OCI-LY7 (cell line): ENCODE measurements around the gene CEP57L1. TPM values are rescaled to one million over a fixed set of nuclear protein-coding genes. Genes with fewer than 3 reads are reported as not detected.

Experiments used
- Bru-seq: library from RNA; stranded (reverse); fragments of 400-500 nt; gene quantifications from one replicate; lab custom pipeline; 2021; lab: Mats Ljungman, UMichigan
- BruChase-seq, 2 experiments: library from RNA; stranded (reverse); fragments of 400-500 nt; gene quantifications; one replicate each; lab custom pipeline; 2021; lab: Mats Ljungman, UMichigan
- BruUV-seq: library from RNA; stranded (reverse); fragments of 400-500 nt; replicated peaks from 2 replicates; lab custom pipeline; 2021; lab: Mats Ljungman, UMichigan
- CTCF ChIA-PET: fragments of 300-600 bp; sonication (Branson Sonifier 250); formaldehyde crosslinking; loops from one replicate; lab custom pipeline; 2022; ENCODE audit warnings: antibody characterized with exemption; ENCODE audit not compliant: unreplicated experiment; lab: Charles Lee
- POLR2A ChIA-PET: fragments of 300-600 bp; sonication (Branson Sonifier 250); formaldehyde crosslinking; loops from one replicate; lab custom pipeline; 2022; ENCODE audit warnings: antibody characterized with exemption; lab: Charles Lee
- DNase-seq: peaks from one replicate; pipeline ENCODE4 v3.0.0-alpha.2; 2015; ENCODE audit warnings: low spot score
- H2AFZ ChIP-seq: fragments of 200-600 bp; sonication (generic), shearing (Covaris generic); 2 replicates; pipeline ENCODE4 v1.6.1; 2014; ENCODE audit warnings: mild to moderate bottlenecking, antibody characterized with exemption, low read length, moderate library complexity
- H3K27ac ChIP-seq: fragments of 200-600 bp; sonication (generic); 2 replicates; pipeline ENCODE4 v1.5.1; 2014; ENCODE audit warnings: mixed run types, low read depth, mild to moderate bottlenecking, moderate library complexity, low read length, inconsistent platforms; ENCODE audit not compliant: poor library complexity, severe bottlenecking
- H3K36me3 ChIP-seq: fragments of 200-600 bp; sonication (generic); 2 replicates; pipeline ENCODE4 v1.6.1; 2014; ENCODE audit warnings: mild to moderate bottlenecking, antibody characterized with exemption, low read length, moderate library complexity, mixed read lengths; ENCODE audit not compliant: insufficient read depth
- H3K4me1 ChIP-seq: fragments of 200-600 bp; sonication (generic); 2 replicates; pipeline ENCODE4 v1.5.1; 2014; ENCODE audit warnings: mild to moderate bottlenecking, low read length; ENCODE audit not compliant: insufficient read depth, poor library complexity, severe bottlenecking
- H3K4me2 ChIP-seq: fragments of 200-600 bp; sonication (generic); 2 replicates; pipeline ENCODE4 v1.6.1; 2014; ENCODE audit warnings: mild to moderate bottlenecking, low read length
- H3K4me3 ChIP-seq: fragments of 200-600 bp; sonication (generic); 2 replicates; pipeline ENCODE4 v1.5.1; 2014; ENCODE audit warnings: mild to moderate bottlenecking, low read depth, low read length; ENCODE audit not compliant: poor library complexity, severe bottlenecking
- H3K79me2 ChIP-seq: fragments of 200-600 bp; sonication (generic); 2 replicates; pipeline ENCODE4 v1.6.1; 2016; ENCODE audit warnings: low read depth, mild to moderate bottlenecking, low read length, moderate library complexity, mixed read lengths; ENCODE audit not compliant: insufficient read depth
- H3K9me2 ChIP-seq: fragments of 200-600 bp; sonication (generic); 2 replicates; pipeline ENCODE4 v1.6.1; 2016; ENCODE audit warnings: mild to moderate bottlenecking, low read length, mixed read lengths; ENCODE audit not compliant: insufficient read depth
- H3K9me3 ChIP-seq: fragments of 200-600 bp; sonication (generic); 2 replicates; pipeline ENCODE4 v1.6.1; 2014; ENCODE audit warnings: mild to moderate bottlenecking, mixed run types, low read length, mixed read lengths
- H4K20me1 ChIP-seq: fragments of 200-600 bp; sonication (generic); 2 replicates; pipeline ENCODE4 v1.6.1; 2014; ENCODE audit warnings: mild to moderate bottlenecking, antibody characterized with exemption, low read length, moderate library complexity, mixed read lengths; ENCODE audit not compliant: insufficient read depth
- CTCF ChIP-seq: fragments of 200-600 bp; sonication (generic); conservative IDR thresholded peaks from 2 replicates; pipeline ENCODE4 v1.5.1; 2014; ENCODE audit warnings: mild to moderate bottlenecking, antibody characterized with exemption, low read length, moderate library complexity, mixed read lengths
- EZH2phosphoT487 ChIP-seq: fragments of 200-600 bp; sonication (generic); IDR thresholded peaks from 2 replicates; pipeline ENCODE4 v1.6.1; 2018; ENCODE audit warnings: low read depth, borderline replicate concordance, mild to moderate bottlenecking, mixed run types, antibody characterized with exemption, low read length, moderate library complexity, mixed read lengths
- intact Hi-C: fragments of 100-400 bp; cut with micrococcal nuclease; formaldehyde crosslinking; loops from one replicate; pipeline ENCODE4 v1.10.0; 2022; ENCODE audit not compliant: unreplicated experiment
- long read RNA-seq: library from polyadenylated mRNA; stranded (forward); transcript quantifications from one replicate; pipeline ENCODE4 v2.0.0, GENCODE V29; 2022
- total RNA-seq, 2 experiments: library from RNA; depleted of rRNA in 1 of 2; stranded (reverse); fragments of >200 nt in 1 of 2; shearing (Covaris generic) in 1 of 2; gene quantifications; 2 replicates each; pipeline ENCODE4 v1.2.3, GENCODE V29; 2014 to 2022

Gene CEP57L1
- total RNA-seq (2014; rRNA removed; shearing (Covaris generic)) = 22.7 and 26.7 TPM in 2 replicates
- 22.5 and 28.2 TPM in 2 replicates for total RNA-seq (2022)
- percentile 69 among the genes with signal in this experiment for Bru-seq, nascent RNA
- BruChase-seq, experiment 1, labeled RNA remaining after a 6-hour chase = percentile 70 among the genes with signal in this experiment
- percentile 68 among the genes with signal in this experiment for BruChase-seq, experiment 2, labeled RNA remaining after a 2-hour chase
- long read RNA-seq, transcript CEP57L1-205 (11 exons, 2,771 nt) = major isoform, 6 of 44 reads
- long read RNA-seq, partial matches to known transcripts = 6 of 44 reads
- long read RNA-seq, other reads (novel, unspliced or antisense) = 31 of 44 reads

GRCh38 chr6:109095036-109095834 lies at the start of gene CEP57L1:
Gene CEP57L1, plus strand, starts transcription at chr6:109095507. Its CDS starts 49,715 bp downstream, at chr6:109145222.
- Histone ChIP-seq H3K4me2 (peak within 1 kb of the TSS; percentile 93), H3K79me2 (peaks cover 55% of the 10 kb centered on the region), H3K9me2 (no peaks in the 10 kb centered on the region), H3K36me3 (no peaks in the 10 kb centered on the region), H2AFZ (peak within 1 kb of the TSS; percentile 95), H3K9me3 (no peaks in the 10 kb centered on the region), H3K4me3 (peak within 1 kb of the TSS; percentile 92), H3K27ac (peak within 1 kb of the TSS; percentile 87), H3K4me1 (peaks cover 25% of the 10 kb centered on the region), H4K20me1 (peaks cover 15% of the 10 kb centered on the region; the same call in 1 of the 2 replicates)
- intact Hi-C loops = loop anchor here (2.0 to 10.0 kb wide), 2 partner anchors 288 to 360 kb away; partner anchors contain the start of genes CD164 and MICAL1
- ChIA-PET POLR2A (interaction anchor here (0.6 to 5.8 kb wide), 8 partner anchors 10 to 504 kb away, joined by 3 to 54 read pairs (median 3); partner anchors contain the start of gene ARMC2), CTCF (no interaction called here)
- BruUV-seq = no TSS peak
- peak; percentile 98 for DNase-seq
- TF ChIP-seq EZH2phosphoT487 (no peak), CTCF (peak; percentile 46; the same call in 1 of the 2 replicates)

- no peak overlapping the region for H3K27ac ChIP-seq
- no peaks in the 10 kb centered on the region; the same call in 1 of the 2 replicates for H3K36me3 ChIP-seq
- BruUV-seq = no TSS peak
- ChIA-PET POLR2A (no interaction called here), CTCF (no interaction called here)
- H3K9me3 ChIP-seq = peaks cover 8% of the 10 kb centered on the region; the same call in 1 of the 2 replicates
- H3K4me2 ChIP-seq = no peak overlapping the region
- H3K79me2 ChIP-seq = no peaks in the 10 kb centered on the region; the same call in 1 of the 2 replicates
- H3K9me2 ChIP-seq = no peaks in the 10 kb centered on the region
- TF ChIP-seq EZH2phosphoT487 (no peak), CTCF (no peak)
- intact Hi-C loops = no loop called here
- H3K4me1 ChIP-seq = peaks cover 17% of the 10 kb centered on the region
- H3K4me3 ChIP-seq = no peak overlapping the region
- no peak for DNase-seq
- no peak overlapping the region for H2AFZ ChIP-seq
- no peaks in the 10 kb centered on the region for H4K20me1 ChIP-seq
These were observed 47.1 kb upstream of the CEP57L1 start for GRCh38 chr6:109048176-109048575.
